ENCODE data around the gene LILRB1. TPM values are rescaled to one million over a fixed set of nuclear protein-coding genes. Genes with fewer than 3 reads are reported as not detected.
"Not testable (repeated sequence)": the region's sequence is repeated elsewhere in the genome, so short reads cannot be mapped to it uniquely, and the experiment has no call there.

Gene LILRB1
- total RNA-seq, 1 donor from 2014 or later, result 10.5 TPM

DNA sequence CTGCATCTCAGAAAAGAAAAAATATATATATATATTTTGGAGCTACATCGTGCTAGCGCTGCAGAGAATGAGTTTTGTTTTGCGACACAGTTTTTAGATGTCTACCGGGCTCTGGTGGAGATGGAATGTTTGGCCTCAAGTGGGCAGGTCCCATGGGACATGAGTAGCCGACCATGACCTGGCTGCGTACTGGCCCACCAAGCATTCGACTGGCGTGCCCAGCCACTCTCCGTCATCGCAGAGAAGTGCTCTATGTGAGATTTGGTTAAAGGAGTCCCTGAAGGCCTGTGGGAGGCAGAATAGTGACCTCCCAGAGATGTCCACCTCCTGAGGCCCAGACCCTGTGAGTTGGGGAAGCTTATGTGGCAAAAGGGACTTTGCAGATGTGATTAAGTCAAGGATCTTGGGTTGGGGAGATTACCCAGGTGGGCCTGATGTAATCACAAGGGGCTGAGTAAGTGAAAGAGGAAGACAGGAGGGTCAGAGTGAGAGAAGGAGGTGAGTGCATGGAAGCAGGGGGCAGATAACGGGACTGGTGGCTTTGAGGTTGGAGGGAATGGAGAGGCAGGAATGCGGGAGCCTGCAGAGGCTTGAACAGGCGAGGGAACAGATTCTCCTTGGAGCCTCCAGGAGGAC, 31.7 kb downstream of the LILRB1 start:
- DNase-seq (ENCODE audit: low spot score), result no peak

- no peak for DNase-seq (ENCODE audit: low spot score)
Observed at GRCh38 chr19:54662730-54663129, 32.4 kb downstream of the LILRB1 start, which contains the start of gene LILRB4. LILRB4 (plus strand) TSS chr19:54662985; CDS start chr19:54663034, 49 bp downstream.

GRCh38 chr19:54665530-54665929, 35.2 kb downstream of the LILRB1 start:
- no peak for DNase-seq (ENCODE audit: low spot score)

DNA sequence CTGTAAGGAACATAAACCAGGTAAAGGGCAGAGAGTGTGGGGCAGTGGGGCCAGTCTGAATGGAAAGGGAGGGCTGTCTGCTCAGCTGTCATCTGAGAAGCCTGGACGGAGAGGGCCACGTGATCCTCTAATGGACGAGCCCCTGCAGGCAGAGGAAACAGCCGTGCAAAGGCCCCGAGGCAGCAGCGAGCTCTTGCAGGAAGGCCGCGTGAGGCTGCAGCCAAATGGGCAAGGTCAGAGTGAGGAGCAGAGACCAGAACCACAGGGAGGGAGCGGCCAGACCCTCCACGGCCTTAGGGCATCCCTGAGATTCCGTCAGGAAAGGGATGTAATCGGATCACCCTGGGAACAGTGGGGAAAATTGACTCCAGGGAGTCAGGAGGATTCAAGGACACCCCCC, 36.9 kb downstream of the LILRB1 start:
- no peak for DNase-seq (ENCODE audit: low spot score)

DNA sequence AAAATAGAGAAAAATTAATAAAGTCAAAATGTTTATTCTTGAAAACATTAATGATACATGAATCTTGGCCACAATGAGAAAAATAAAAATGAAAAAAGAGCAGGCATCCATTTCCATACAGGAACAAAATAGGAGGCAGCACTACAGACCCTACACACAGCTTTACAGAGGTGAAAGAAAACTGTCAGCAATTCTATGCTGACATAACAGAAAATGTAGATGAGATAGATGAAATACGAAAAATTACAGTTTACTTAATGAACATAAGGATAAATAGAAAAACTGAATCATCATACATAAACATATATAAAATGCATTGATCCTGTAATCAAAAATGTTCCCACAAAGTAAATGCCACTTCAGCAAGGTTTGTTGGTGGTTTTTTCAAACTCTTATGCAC, 38.1 kb downstream of the LILRB1 start:
- no peak for DNase-seq (ENCODE audit: low spot score)

GRCh38 chr19:54670576-54671357, 40.5 kb downstream of the LILRB1 start:
- DNase-seq (ENCODE audit: low spot score), result no peak

- no peak for DNase-seq (ENCODE audit: low spot score)
Observed at GRCh38 chr19:54673222-54673621, 42.9 kb downstream of the LILRB1 start.

DNA sequence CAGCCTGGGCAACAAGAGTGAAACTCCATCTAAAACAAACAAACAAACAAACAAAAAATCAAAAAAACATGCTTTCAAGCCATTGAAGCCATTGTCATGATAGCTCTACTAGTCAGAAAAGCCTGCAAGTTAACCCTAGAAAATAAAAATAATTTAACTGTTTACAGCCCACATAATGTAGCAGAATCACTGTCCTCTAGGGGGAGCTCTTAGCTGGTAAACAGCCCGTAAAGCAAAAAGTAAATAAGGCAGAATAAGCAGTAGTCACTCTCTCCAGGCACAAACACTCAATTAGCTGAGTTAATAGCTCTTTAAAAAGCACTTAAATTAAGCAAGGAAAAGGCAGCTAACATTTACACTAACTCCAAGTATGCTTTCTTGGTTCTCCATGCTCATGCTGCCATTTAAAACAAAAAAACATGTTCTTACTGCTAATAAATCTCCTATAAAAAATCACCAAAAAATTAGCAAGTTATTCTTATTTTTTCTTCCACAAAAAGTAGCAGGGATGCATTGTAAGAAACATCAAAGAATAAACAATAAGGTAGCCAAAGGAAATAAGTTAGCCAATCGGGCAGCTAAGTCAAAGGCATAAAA, 43.8 kb downstream of the LILRB1 start:
- no peak for DNase-seq (ENCODE audit: low spot score)

GRCh38 chr19:54676210-54676834, 46.0 kb downstream of the LILRB1 start:
- not testable (repeated sequence) for DNase-seq (ENCODE audit: low spot score)

GRCh38 chr19:54677217-54677616, 46.9 kb downstream of the LILRB1 start:
- DNase-seq (ENCODE audit: low spot score), result no peak

- DNase-seq (ENCODE audit: low spot score), result not testable (repeated sequence)
Observed at GRCh38 chr19:54681596-54681995, 51.3 kb downstream of the LILRB1 start.

DNA sequence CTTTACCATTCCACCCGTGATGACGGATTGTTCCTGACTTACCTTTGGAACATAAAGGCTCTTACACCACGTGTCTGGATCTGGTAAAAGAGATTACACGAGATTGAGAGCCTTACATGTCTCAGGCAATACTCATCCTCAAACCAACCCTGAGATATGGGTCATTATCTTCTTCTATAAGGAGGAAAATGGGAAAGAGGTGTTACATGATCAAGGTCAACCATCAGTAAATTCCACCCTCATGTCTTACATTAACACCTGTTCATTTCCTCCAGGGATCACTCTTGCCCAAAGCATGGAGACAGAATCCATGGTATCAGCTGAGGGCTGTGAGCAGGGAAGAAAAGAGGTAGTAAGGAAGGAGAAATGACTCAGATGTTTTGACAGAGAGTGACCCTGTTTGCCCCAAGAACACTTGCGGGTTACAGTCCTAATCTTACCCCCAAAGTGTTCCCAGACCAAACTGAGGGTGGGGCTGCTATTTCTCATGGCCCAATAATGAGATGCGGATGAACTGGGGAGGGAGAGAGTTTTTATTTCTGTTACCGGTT, 52.1 kb downstream of the LILRB1 start:
- DNase-seq (ENCODE audit: low spot score), result no peak

- DNase-seq (ENCODE audit: low spot score), result no peak
Observed at GRCh38 chr19:54684527-54684926, 54.2 kb downstream of the LILRB1 start.

Small RNA genes lying within 50 kb of the gene (microRNA-seq; reads per million reads assigned to microRNA genes)
- gene MIR8061 (ENCODE audit: borderline number of aligned reads), result not detected

Other genes starting within 250 kb of the LILRB1 start
- not detected for gene TTYH1, start 215.0 kb upstream of the LILRB1 start, total RNA-seq
- gene LENG8, start 181.3 kb upstream of the LILRB1 start, total RNA-seq, result 141 TPM
- 8.3 TPM for gene LENG9, start 166.7 kb upstream of the LILRB1 start, total RNA-seq
- gene CDC42EP5, start 157.2 kb upstream of the LILRB1 start, total RNA-seq, result 38.1 TPM
- 1.7 TPM for gene LAIR2, start 127.7 kb upstream of the LILRB1 start, total RNA-seq
- gene LILRA2, start 56.7 kb upstream of the LILRB1 start, total RNA-seq, result 10.0 TPM
- gene LILRA1, start 36.9 kb upstream of the LILRB1 start, total RNA-seq, result 3.7 TPM
- gene LILRB4, start 32.5 kb downstream of the LILRB1 start, total RNA-seq, result 14.2 TPM
- not detected for gene KIR3DL3, start 94.0 kb downstream of the LILRB1 start, total RNA-seq
- gene KIR2DL3, start 108.0 kb downstream of the LILRB1 start, total RNA-seq, result not detected
- not detected for gene KIR2DL1, start 139.3 kb downstream of the LILRB1 start, total RNA-seq
- 0.22 TPM for gene KIR2DL4, start 173.1 kb downstream of the LILRB1 start, total RNA-seq
- not detected for gene KIR3DL1, start 186.0 kb downstream of the LILRB1 start, total RNA-seq
- gene KIR2DS4, start 202.2 kb downstream of the LILRB1 start, total RNA-seq, result not detected
- gene KIR3DL2, start 220.0 kb downstream of the LILRB1 start, total RNA-seq, result not detected
- 16.3 TPM for gene FCAR, start 243.8 kb downstream of the LILRB1 start, total RNA-seq